Measurements from ENCODE around the gene SLC12A6.

- TF ChIP-seq CTCF (IDR thresholded peaks at IDR 0.05) (no peak), POLR2A (IDR thresholded peaks at IDR 0.05; ENCODE audit: low read length) (peak; percentile 33), MAFK (IDR thresholded peaks at IDR 0.05; ENCODE audit: partially characterized antibody) (no peak), POLR2AphosphoS2 (conservative IDR thresholded peaks at IDR 0.05; ENCODE audit: low read length) (no peak), ZSCAN20 (CRISPR knock-in tag; IDR thresholded peaks at IDR 0.05) (no peak), EP300 (IDR thresholded peaks at IDR 0.05) (no peak), RAD21 (conservative IDR thresholded peaks at IDR 0.05 in 1 of 2, IDR thresholded peaks at IDR 0.05 in 1 of 2) (no peak), JUN (IDR thresholded peaks at IDR 0.05) (peak in 1 of 2 experiments; percentile 24; a peak in 1 of 5 replicates), REST (IDR thresholded peaks at IDR 0.05) (no peak), MAX (IDR thresholded peaks at IDR 0.05) (peak; percentile 63; the same call in 1 of the 2 replicates), MAZ (IDR thresholded peaks at IDR 0.05; ENCODE audit: borderline replicate concordance, low read depth, low read length) (no peak)
Measured at GRCh38 chr15:34318277-34319079, 19.1 kb downstream of the SLC12A6 start.
